Activated naive CD8-positive, alpha-beta T cell (primary cell): ENCODE measurements around the gene TAB3.
A peak's percentile ranks its signal among the peaks of the same experiment; 100 is the strongest.

Experiments used
- H3K27ac Mint-ChIP-seq: one replicate; pipeline ENCODE4 v1.8.0; 2021; ENCODE audit warnings: mixed read lengths
- H3K27me3 Mint-ChIP-seq: one replicate; pipeline ENCODE4 v1.8.0; 2021; ENCODE audit warnings: mixed read lengths
- H3K36me3 Mint-ChIP-seq: one replicate; pipeline ENCODE4 v1.8.0; 2021; ENCODE audit warnings: mixed read lengths
- H3K4me1 Mint-ChIP-seq: one replicate; pipeline ENCODE4 v1.8.0; 2021; ENCODE audit warnings: low read depth, mixed read lengths
- H3K4me3 Mint-ChIP-seq: one replicate; pipeline ENCODE4 v1.8.0; 2021; ENCODE audit warnings: mild to moderate bottlenecking, mixed read lengths
- H3K9me3 Mint-ChIP-seq: one replicate; pipeline ENCODE4 v1.8.0; 2021; ENCODE audit warnings: low read depth, mixed read lengths

The TAB3 gene

DNA sequence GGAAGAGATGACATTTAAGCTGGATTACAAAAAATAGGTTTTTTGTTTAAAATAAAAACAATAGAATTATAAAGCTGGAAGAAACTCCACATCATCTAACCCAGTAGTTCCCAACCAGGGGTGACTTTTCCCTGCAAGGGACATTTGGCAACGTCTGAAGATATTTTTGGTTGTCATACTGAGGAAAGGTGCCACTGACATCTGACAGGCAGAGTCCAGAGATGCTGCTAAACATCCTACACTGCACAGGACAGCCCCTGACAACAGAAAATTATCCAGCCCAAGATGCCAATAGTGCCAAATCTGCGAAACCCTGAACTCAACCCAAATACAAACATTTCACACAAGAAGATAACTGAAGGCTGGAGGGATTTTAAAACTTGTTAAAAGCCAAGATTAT lies 18.5 kb downstream of the TAB3 start:
- no peak overlapping the region for H3K27ac Mint-ChIP-seq

DNA sequence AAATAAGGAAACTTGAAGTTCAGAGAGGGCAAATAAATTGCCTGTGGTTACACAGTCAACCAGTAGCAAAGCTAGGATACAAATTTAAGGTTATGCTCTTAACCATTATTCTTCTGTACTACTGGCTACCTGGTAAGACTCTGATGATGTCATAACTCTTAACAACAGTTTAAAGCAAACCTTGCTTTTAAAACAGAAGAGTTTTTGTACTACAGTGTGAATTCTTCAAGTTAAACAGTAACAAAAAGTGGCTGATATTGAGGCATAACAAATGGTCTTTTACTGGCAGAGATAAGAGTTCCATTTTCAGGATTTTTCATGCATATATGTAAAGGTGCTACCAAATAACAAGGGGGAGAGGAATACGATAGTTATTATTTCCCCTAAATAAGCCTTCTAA lies 23.4 kb downstream of the TAB3 start:
- no peaks in the 10 kb centered on the region for H3K36me3 Mint-ChIP-seq
- H3K27me3 Mint-ChIP-seq, result no peaks in the 10 kb centered on the region
- H3K27ac Mint-ChIP-seq, result no peak overlapping the region
- H3K9me3 Mint-ChIP-seq, result no peaks in the 10 kb centered on the region
- H3K4me1 Mint-ChIP-seq, result no peaks in the 10 kb centered on the region
- H3K4me3 Mint-ChIP-seq, result no peak overlapping the region

More for the DNA sequence above, 18.5 kb downstream of the TAB3 start:
- Mint-ChIP-seq H3K27me3 (no peaks in the 10 kb centered on the region), H3K4me3 (no peak overlapping the region), H3K4me1 (peaks cover 15% of the 10 kb centered on the region), H3K9me3 (no peaks in the 10 kb centered on the region), H3K36me3 (no peaks in the 10 kb centered on the region)

DNA sequence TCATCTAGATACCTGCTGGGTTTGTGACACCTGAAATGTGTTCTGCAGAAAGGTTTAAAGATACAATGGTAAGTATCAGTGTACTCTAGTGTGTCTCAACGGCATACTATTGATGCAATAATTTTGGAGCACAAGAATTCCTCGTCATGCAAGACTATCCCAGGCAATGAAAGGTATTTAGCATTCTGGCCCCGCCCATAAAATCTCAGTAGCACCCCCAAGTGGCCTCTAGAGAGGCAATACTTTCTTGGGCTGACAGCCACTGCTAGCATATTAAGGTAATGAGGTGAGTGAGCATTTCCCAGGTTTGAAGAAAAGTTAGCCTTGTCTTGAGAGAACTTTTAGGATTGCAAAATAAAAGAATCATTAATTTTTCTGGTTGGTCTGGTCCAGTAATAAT lies 24.0 kb downstream of the TAB3 start:
- no peaks in the 10 kb centered on the region for H3K9me3 Mint-ChIP-seq
- no peak overlapping the region for H3K4me3 Mint-ChIP-seq
- H3K36me3 Mint-ChIP-seq, result no peaks in the 10 kb centered on the region
- no peaks in the 10 kb centered on the region for H3K27me3 Mint-ChIP-seq
- no peak overlapping the region for H3K27ac Mint-ChIP-seq
- no peaks in the 10 kb centered on the region for H3K4me1 Mint-ChIP-seq

DNA sequence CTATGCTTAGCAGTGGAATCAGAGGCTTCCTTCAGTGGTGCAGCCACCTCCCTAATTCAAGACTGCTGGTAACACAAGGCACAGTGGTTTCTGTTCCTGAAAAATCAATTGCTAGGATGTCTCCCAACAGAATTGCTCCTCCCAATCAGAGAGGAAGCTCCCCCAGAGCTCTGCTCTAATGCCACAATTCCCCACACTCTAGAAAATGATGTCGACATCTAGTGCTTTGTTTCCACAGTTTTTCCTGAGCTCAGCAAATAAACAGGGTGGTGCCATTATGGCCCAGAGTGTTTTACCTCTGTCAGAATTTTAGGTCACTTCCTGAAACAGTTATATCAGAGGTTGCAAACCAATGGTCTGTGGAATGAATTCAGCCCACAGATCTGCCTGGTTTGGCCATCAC lies 24.7 kb downstream of the TAB3 start:
- no peaks in the 10 kb centered on the region for H3K9me3 Mint-ChIP-seq
- H3K4me3 Mint-ChIP-seq, result no peak overlapping the region
- H3K27me3 Mint-ChIP-seq, result no peaks in the 10 kb centered on the region
- no peaks in the 10 kb centered on the region for H3K4me1 Mint-ChIP-seq
- H3K36me3 Mint-ChIP-seq, result no peaks in the 10 kb centered on the region
- no peak overlapping the region for H3K27ac Mint-ChIP-seq

DNA sequence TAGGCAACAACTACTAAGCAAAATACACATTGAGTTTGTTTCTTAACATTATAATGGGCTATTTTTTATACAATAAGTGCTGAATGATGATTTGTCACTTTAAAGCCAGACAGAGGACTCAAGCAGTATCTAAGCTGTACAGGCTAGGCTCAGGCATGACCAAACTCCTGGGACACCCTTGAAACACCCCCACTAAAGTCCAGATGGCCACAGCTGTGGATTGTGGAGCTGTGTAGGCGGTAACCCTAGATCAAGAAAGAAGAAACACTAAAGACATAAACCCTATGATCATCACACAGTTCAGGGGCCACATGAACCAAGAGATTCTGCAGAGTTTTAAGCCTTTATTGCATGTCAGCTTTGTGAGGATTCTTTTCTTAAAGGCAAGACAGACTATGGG lies 25.1 kb downstream of the TAB3 start:
- Mint-ChIP-seq H3K36me3 (no peaks in the 10 kb centered on the region), H3K4me3 (no peak overlapping the region), H3K9me3 (no peaks in the 10 kb centered on the region), H3K27me3 (no peaks in the 10 kb centered on the region), H3K27ac (no peak overlapping the region), H3K4me1 (no peaks in the 10 kb centered on the region)

DNA sequence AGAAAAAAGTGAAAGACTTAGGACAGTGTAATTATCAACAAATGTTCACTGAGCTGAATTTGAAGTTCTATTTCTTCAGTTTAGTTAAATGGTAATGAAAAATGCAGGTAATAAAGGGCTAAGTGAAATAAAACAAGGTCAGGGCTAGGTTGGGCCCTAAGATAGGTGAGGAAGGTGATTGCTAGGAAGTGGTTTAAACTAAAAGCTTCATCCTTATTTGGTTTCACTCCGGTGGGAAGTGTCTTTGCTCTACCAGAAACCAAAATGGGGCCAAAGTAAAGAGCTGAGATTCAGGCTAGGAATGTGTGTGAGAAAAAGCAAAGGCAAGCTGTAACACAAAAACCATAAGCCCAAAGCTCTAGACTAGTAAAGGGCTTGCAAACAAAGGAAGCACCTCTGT lies 31.0 kb downstream of the TAB3 start:
- Mint-ChIP-seq H3K4me1 (no peaks in the 10 kb centered on the region), H3K27ac (no peak overlapping the region), H3K36me3 (peaks cover 5% of the 10 kb centered on the region), H3K9me3 (no peaks in the 10 kb centered on the region), H3K27me3 (no peaks in the 10 kb centered on the region), H3K4me3 (no peak overlapping the region)

DNA sequence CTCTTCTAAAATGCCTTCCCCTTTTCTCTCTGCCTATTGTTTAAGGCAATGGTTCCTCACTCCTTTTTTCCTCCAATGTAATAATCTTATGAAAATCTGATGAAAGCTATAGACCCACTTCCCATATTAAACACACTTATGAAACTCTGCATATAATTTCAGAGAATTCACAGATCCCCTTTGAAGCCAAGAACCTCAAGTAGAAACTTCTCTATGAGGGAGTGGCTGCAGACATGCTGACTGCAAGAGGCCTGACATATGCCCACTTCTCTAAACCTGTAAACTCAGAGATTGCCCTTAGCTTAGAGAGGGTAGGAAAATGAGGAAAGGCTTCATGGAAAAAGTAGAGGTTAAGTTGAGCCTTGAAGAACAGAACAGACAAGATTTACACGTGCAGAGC lies 37.6 kb downstream of the TAB3 start:
- Mint-ChIP-seq H3K27me3 (no peaks in the 10 kb centered on the region), H3K4me3 (no peak overlapping the region), H3K36me3 (peaks cover 11% of the 10 kb centered on the region), H3K27ac (no peak overlapping the region), H3K9me3 (no peaks in the 10 kb centered on the region), H3K4me1 (no peaks in the 10 kb centered on the region)

DNA sequence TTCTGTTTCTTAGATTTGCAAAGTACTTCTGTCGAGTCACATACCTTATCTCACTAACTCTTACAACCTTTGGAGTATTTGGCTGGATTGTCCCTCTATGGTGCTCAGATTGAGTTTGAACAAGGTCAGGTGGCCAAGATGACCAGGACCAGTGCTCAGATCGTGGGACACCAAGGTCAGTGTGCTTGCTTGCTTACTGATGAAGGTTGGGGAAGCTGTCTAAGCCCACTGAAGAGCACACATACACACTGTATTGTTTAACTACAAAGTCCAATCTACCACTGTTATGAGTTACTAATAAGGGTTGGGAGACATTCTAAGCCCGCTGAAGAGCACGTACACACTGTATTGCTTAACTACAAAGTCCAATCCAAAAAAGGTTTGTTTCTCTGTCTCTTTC lies 53.7 kb downstream of the TAB3 start:
- Mint-ChIP-seq H3K4me1 (peaks cover 18% of the 10 kb centered on the region), H3K36me3 (peaks cover 4% of the 10 kb centered on the region), H3K27me3 (no peaks in the 10 kb centered on the region), H3K9me3 (no peaks in the 10 kb centered on the region), H3K4me3 (no peak overlapping the region), H3K27ac (peak overlapping the region; percentile 28)

DNA sequence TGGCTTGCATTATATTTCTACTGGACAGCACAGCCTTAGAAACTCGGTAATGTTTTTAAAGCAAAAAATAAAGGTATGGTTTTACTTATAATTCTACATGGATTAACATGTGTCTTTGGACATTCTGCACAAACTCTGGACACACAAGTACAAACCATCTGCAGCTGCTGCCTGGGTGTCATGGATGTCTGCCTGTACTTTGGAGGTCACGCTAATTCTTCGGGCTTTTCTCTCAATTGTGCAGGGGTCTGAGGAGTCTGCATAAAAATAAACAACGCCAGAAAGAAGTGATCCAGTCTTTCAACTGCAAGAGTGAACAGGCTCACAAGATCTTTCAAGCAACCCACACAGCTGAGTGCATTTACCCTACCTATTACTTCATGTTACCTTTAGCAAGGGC lies 55.2 kb downstream of the TAB3 start:
- H3K36me3 Mint-ChIP-seq, result peaks cover 7% of the 10 kb centered on the region
- peaks cover 31% of the 10 kb centered on the region for H3K4me1 Mint-ChIP-seq
- H3K27me3 Mint-ChIP-seq, result no peaks in the 10 kb centered on the region
- no peak overlapping the region for H3K4me3 Mint-ChIP-seq
- H3K27ac Mint-ChIP-seq, result no peak overlapping the region
- H3K9me3 Mint-ChIP-seq, result no peaks in the 10 kb centered on the region

DNA sequence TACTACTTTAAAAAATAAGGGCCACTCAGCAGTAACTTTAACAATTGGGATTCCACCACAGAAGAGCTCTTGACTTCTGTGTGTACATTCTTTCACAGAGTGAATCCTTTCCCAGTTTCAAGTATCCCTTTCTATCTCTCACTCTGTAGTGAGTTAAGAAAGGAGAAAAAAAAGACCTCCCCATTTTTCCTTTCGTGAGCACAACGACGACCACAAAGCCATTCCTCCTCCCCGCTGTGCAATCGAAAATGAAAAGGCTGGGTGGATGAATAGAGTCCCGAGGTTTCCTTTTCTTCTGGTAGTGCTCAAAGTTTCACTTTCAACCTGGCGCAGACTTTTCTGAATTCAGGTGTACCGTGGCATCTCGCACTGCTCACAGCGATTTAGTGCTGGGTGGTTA lies 58.0 kb downstream of the TAB3 start:
- Mint-ChIP-seq H3K4me3 (peak overlapping the region; percentile 74), H3K9me3 (no peaks in the 10 kb centered on the region), H3K27ac (peak overlapping the region; percentile 80), H3K4me1 (peaks cover 41% of the 10 kb centered on the region), H3K27me3 (no peaks in the 10 kb centered on the region), H3K36me3 (peaks cover 3% of the 10 kb centered on the region)

DNA sequence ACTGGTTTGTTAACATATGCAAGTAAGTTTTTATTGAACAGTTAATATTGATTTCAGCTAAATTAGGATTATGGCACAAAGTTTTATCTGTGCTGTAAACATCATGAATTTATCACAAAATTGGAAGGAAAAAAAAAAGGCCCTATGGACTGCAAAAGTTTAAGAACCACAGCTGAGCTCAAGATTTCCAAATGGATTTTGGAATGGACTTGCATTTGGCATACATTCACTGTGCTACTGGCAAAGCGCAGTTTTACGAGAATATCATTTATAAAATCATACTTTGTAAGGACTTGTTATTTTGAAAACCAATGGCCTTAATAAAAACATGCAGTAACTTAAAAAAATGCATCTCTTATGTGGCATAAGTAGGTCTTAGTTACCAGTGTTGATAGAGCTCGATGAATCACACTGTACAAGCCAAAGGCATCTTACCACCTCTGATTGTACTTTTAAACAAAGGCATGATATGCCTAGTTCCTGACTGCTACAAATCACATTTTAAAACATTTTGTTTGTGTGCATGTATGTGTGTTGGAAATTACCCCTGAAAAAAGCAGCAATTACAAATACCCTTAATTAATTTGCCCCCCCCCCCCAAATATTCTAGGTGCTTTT lies 58.6 kb downstream of the TAB3 start:
- H3K4me1 Mint-ChIP-seq, result peaks cover 46% of the 10 kb centered on the region
- peak overlapping the region; percentile 76 for H3K27ac Mint-ChIP-seq
- H3K9me3 Mint-ChIP-seq, result no peaks in the 10 kb centered on the region
- H3K36me3 Mint-ChIP-seq, result peaks cover 3% of the 10 kb centered on the region
- no peaks in the 10 kb centered on the region for H3K27me3 Mint-ChIP-seq
- H3K4me3 Mint-ChIP-seq, result peak overlapping the region; percentile 31

DNA sequence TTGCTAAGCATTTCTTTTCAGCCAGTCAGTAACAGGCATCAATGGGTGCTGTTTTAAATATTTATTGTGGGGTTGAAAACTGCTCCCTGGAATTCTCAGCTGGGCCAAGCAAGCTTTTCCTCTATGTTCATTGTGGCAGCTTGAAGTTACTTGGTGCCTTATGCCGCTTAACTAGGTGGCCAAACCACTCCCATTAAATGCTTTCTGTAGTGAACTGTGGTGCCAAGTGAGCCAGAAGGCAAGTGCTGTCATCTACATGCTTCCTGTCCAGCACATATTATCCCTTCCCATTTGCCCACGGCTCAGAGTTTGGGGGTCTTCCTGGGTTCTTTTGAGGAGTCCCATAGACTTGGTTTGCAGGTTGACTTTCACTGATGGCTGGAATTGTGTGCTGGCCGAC lies 64.8 kb downstream of the TAB3 start:
- H3K9me3 Mint-ChIP-seq, result no peaks in the 10 kb centered on the region
- no peak overlapping the region for H3K4me3 Mint-ChIP-seq
- H3K36me3 Mint-ChIP-seq, result no peaks in the 10 kb centered on the region
- H3K4me1 Mint-ChIP-seq, result peaks cover 32% of the 10 kb centered on the region
- H3K27ac Mint-ChIP-seq, result no peak overlapping the region
- H3K27me3 Mint-ChIP-seq, result no peaks in the 10 kb centered on the region

DNA sequence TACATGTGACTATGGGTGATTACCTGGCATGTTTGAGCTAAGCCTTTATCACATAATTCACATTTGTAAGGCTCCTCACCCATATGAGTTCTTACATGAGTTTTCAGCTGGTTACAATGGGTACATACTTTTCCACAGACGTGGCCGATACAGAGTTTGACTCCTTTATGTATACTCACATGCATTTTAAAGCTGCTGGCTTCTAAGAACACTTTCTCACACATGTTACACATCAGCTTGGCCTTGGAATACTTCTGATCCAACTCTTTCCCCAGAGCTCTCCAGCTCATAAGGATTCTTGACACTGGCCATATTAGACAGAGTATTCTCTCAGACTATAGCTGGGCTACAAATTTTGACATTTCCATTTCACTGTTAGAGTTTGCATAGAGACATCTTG lies 66.3 kb downstream of the TAB3 start:
- H3K27ac Mint-ChIP-seq, result no peak overlapping the region
- H3K4me3 Mint-ChIP-seq, result no peak overlapping the region
- H3K4me1 Mint-ChIP-seq, result peaks cover 22% of the 10 kb centered on the region
- no peaks in the 10 kb centered on the region for H3K9me3 Mint-ChIP-seq
- H3K27me3 Mint-ChIP-seq, result no peaks in the 10 kb centered on the region
- no peaks in the 10 kb centered on the region for H3K36me3 Mint-ChIP-seq

DNA sequence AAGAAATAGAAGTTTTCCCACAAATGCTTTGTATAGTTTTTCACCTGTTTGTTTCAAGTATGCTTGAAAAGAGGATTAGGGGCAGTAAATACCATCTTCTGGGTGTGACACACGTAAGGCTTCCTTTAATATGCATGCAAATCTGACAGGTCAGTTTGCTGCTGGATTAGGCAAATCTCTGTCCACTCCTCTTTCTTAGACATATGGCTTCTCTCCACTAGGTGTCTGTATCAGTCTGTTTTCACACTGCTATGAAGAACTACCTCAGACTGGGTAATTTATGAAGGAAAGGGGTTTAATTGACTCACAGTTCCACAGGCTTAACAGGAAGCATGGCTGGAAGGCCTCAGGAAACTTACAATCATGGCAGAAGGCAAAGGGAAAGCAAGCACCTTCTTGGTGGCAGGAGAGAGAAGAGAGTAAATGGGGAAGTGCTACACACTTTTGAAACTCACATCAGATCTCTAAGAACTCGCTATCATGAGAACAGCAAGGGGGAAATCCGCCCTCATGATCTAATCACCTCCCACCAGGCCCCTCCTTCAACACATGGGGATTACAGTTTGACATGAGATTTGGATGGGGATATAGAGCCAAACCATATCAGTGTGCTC lies 66.9 kb downstream of the TAB3 start:
- no peaks in the 10 kb centered on the region for H3K36me3 Mint-ChIP-seq
- H3K4me1 Mint-ChIP-seq, result peaks cover 22% of the 10 kb centered on the region

DNA sequence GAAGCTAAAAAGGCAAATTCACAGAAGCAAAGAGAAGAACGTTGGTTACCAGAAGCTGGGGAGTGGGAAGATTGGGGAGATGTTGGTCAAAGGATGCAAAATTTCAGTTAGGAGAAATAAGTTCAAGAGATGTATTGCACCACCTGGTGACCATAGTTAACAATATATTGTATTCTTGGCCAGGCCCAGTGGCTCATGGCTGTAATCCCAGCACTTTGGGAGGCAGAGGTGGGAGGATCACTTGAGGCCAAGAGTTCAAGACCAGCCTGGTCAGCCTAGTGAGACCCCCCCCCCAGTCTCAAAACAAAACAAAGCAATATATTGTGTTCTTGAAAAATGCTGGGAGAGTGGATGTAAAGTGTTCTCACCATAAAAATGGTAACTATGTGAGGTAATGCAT lies 67.9 kb downstream of the TAB3 start:
- H3K4me1 Mint-ChIP-seq, result peaks cover 19% of the 10 kb centered on the region
- no peak overlapping the region for H3K27ac Mint-ChIP-seq

More for the DNA sequence above, 66.9 kb downstream of the TAB3 start:
- H3K4me3 Mint-ChIP-seq, result no peak overlapping the region
- no peaks in the 10 kb centered on the region for H3K27me3 Mint-ChIP-seq
- no peak overlapping the region for H3K27ac Mint-ChIP-seq
- no peaks in the 10 kb centered on the region for H3K9me3 Mint-ChIP-seq

DNA sequence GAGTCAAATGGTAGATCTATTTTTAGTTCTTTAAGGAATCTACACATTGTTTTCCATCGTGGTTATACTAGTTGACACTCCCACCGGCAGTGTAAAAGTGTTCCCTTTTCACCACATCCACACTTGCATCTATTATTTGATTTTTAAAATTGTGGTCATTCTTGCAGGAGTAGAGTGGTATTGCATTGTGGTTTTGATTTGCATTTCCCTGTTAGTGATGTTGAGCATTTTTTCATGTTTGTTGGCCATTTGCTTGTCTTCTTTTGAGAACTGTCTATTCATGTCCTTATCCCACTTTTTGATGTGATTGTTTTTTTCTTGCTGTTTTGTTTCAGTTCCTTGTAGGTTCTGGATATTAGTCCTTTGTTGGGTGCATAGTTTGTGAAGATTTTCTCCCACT lies 70.0 kb downstream of the TAB3 start:
- Mint-ChIP-seq H3K27ac (no peak overlapping the region), H3K36me3 (no peaks in the 10 kb centered on the region), H3K4me3 (no peak overlapping the region), H3K9me3 (no peaks in the 10 kb centered on the region), H3K27me3 (no peaks in the 10 kb centered on the region), H3K4me1 (peaks cover 5% of the 10 kb centered on the region)

More for the DNA sequence above, 67.9 kb downstream of the TAB3 start:
- no peaks in the 10 kb centered on the region for H3K9me3 Mint-ChIP-seq
- no peaks in the 10 kb centered on the region for H3K36me3 Mint-ChIP-seq
- H3K27me3 Mint-ChIP-seq, result no peaks in the 10 kb centered on the region
- no peak overlapping the region for H3K4me3 Mint-ChIP-seq
